CD4-positive, alpha-beta T cell (primary cell): ENCODE results near the gene TPBGL. TPM values are rescaled to one million over a fixed set of nuclear protein-coding genes. Genes with fewer than 3 reads are reported as not detected.

Experiments used
- ATAC-seq: fragments of 200-7000 bp; cut with Tn5 transposase; one replicate; pipeline ENCODE4 v1.10.0; 2022; ENCODE audit warnings: mild to moderate bottlenecking; ENCODE audit not compliant: poor library complexity
- CTCF ChIA-PET: fragments of 350-600 bp; sonication (Branson Sonifier 250); formaldehyde crosslinking; loops from one replicate; lab custom pipeline; 2021; ENCODE audit warnings: antibody characterized with exemption, inconsistent platforms; lab: Charles Lee
- POLR2A ChIA-PET: fragments of 350-600 bp; sonication (Branson Sonifier 250); formaldehyde crosslinking; loops from one replicate; lab custom pipeline; 2021; ENCODE audit warnings: antibody characterized with exemption, inconsistent platforms; lab: Charles Lee
- DNase-seq, 14 experiments: peaks; one replicate each; pipeline ENCODE4 v3.0.0-alpha.2; 2013 to 2020; ENCODE audit warnings: mixed read lengths in 2 of 14
- H3K27ac ChIP-seq, 2 donors: one replicate each; pipeline versions ENCODE4 v1.5.1 to v1.7.0; 2013; ENCODE audit warnings: low read length in 2 of 2, low read depth in 1 of 2, mild to moderate bottlenecking in 1 of 2
- H3K27me3 ChIP-seq, 2 experiments: 1 replicate in 1 of 2; 2 replicates in 1 of 2; pipeline versions ENCODE4 v1.6.1 to v1.7.0; 2013; ENCODE audit warnings: low read length in 2 of 2, control low read depth in 1 of 2, mild to moderate bottlenecking in 1 of 2, moderate library complexity in 1 of 2; ENCODE audit not compliant: insufficient read depth in 2 of 2, control insufficient read depth in 1 of 2
- H3K36me3 ChIP-seq: one replicate; pipeline ENCODE4 v1.6.1; 2013; ENCODE audit warnings: low read length, control low read depth; ENCODE audit not compliant: insufficient read depth
- H3K4me1 ChIP-seq: one replicate; pipeline ENCODE4 v1.6.1; 2013; ENCODE audit warnings: low read length, control low read depth; ENCODE audit not compliant: insufficient read depth
- H3K4me3 ChIP-seq: one replicate; pipeline ENCODE4 v1.5.1; 2013; ENCODE audit warnings: mild to moderate bottlenecking, low read length, moderate library complexity
- H3K9me3 ChIP-seq, 2 experiments: 1 replicate in 1 of 2; 2 replicates in 1 of 2; pipeline versions ENCODE4 v1.6.1 to v1.7.0; 2013; ENCODE audit warnings: low read length in 2 of 2, mild to moderate bottlenecking in 2 of 2, control low read depth in 1 of 2, moderate library complexity in 1 of 2; ENCODE audit not compliant: control insufficient read depth in 1 of 2, insufficient read depth in 1 of 2
- H3K27ac Mint-ChIP-seq: one replicate; pipeline ENCODE4 v1.8.0; 2020; ENCODE audit warnings: mixed read lengths
- H3K27me3 Mint-ChIP-seq: one replicate; pipeline ENCODE4 v1.8.0; 2021; ENCODE audit warnings: mixed read lengths
- H3K36me3 Mint-ChIP-seq: one replicate; pipeline ENCODE4 v1.8.0; 2021; ENCODE audit warnings: low read depth, mixed read lengths
- H3K4me1 Mint-ChIP-seq: one replicate; pipeline ENCODE4 v1.8.0; 2021; ENCODE audit warnings: low read depth, mixed read lengths
- H3K4me3 Mint-ChIP-seq: one replicate; pipeline ENCODE4 v1.8.0; 2020; ENCODE audit warnings: mild to moderate bottlenecking, mixed read lengths
- H3K9me3 Mint-ChIP-seq: one replicate; pipeline ENCODE4 v1.8.0; 2020; ENCODE audit warnings: mixed read lengths
- CTCF ChIP-seq: fragments of 200-600 bp; IDR thresholded peaks from one replicate; pipeline ENCODE4 v1.8.0; 2022; ENCODE audit warnings: antibody characterized with exemption, mild to moderate bottlenecking
- intact Hi-C, 2 experiments: fragments of 100-400 bp; cut with DNase I in 1 of 2; cut with micrococcal nuclease in 1 of 2; formaldehyde crosslinking; loops; one replicate each; pipeline versions ENCODE4 v1.15.1 to v1.9.0; 2023 to 2025; cut with DNase I, micrococcal nuclease
- total RNA-seq, 174 experiments: library from RNA in 2 of 174; stranded (reverse) in 2 of 174; gene quantifications; one replicate each; pipeline ENCODE4 v1.2.3 and lab custom pipeline; 2021 to 2026

Gene TPBGL
- total RNA-seq, 2 experiments from 2014 or later = 0.78 to 0.80 TPM

GRCh38 chr11:75193711-75194110 lies 46.9 kb upstream of the TPBGL start:
- Mint-ChIP-seq H3K27me3 (no peaks in the 10 kb centered on the region), H3K27ac (no peak overlapping the region), H3K36me3 (no peaks in the 10 kb centered on the region), H3K4me1 (no peaks in the 10 kb centered on the region), H3K4me3 (no peak overlapping the region), H3K9me3 (no peaks in the 10 kb centered on the region)
- ATAC-seq (no peak), DNase-seq (no peak)
- Histone ChIP-seq H3K27me3 (peaks cover 0 to 2% of the 10 kb centered on the region in 2 experiments), H3K4me3 (no peak overlapping the region), H3K27ac (no peak overlapping the region), H3K4me1 (no peaks in the 10 kb centered on the region), H3K36me3 (no peaks in the 10 kb centered on the region), H3K9me3 (no peaks in the 10 kb centered on the region)
- ChIA-PET CTCF (interaction anchor here (1.9 kb wide), 1 partner anchor 11 kb away, joined by 5 read pairs; no protein-coding TSS in a partner anchor), POLR2A (no interaction called here)
- intact Hi-C loops = no loop called here
- no peak for TF ChIP-seq CTCF

- no peak overlapping the region for H3K4me3 ChIP-seq
- no peaks in the 10 kb centered on the region for H3K9me3 ChIP-seq
- DNase-seq = no peak
- intact Hi-C loops = no loop called here
- ATAC-seq = no peak
- ChIA-PET POLR2A (no interaction called here), CTCF (interaction anchor here (1.9 kb wide), 1 partner anchor 11 kb away, joined by 5 read pairs; no protein-coding TSS in a partner anchor)
- TF ChIP-seq CTCF = no peak
- no peaks in the 10 kb centered on the region for H3K4me1 Mint-ChIP-seq
- H3K9me3 Mint-ChIP-seq = no peaks in the 10 kb centered on the region
- H3K36me3 ChIP-seq = no peaks in the 10 kb centered on the region
- no peak overlapping the region for H3K27ac Mint-ChIP-seq
- no peak overlapping the region for H3K27ac ChIP-seq
- no peak overlapping the region for H3K4me3 Mint-ChIP-seq
- H3K4me1 ChIP-seq = no peaks in the 10 kb centered on the region
- H3K27me3 ChIP-seq = peaks cover 0 to 2% of the 10 kb centered on the region in 2 experiments
- H3K27me3 Mint-ChIP-seq = no peaks in the 10 kb centered on the region
- H3K36me3 Mint-ChIP-seq = no peaks in the 10 kb centered on the region
Observed at GRCh38 chr11:75194147-75194546, 46.4 kb upstream of the TPBGL start.

GRCh38 chr11:75195167-75195962 lies 45.2 kb upstream of the TPBGL start:
- ChIA-PET POLR2A (no interaction called here), CTCF (interaction anchor here (1.9 kb wide), 1 partner anchor 10 kb away, joined by 5 read pairs; no protein-coding TSS in a partner anchor)
- H3K27ac ChIP-seq = no peak overlapping the region
- no peaks in the 10 kb centered on the region for H3K4me1 Mint-ChIP-seq
- H3K4me3 ChIP-seq = no peak overlapping the region
- intact Hi-C loops = no loop called here
- no peaks in the 10 kb centered on the region for H3K9me3 ChIP-seq
- H3K36me3 ChIP-seq = no peaks in the 10 kb centered on the region
- no peaks in the 10 kb centered on the region for H3K9me3 Mint-ChIP-seq
- peaks cover 0 to 2% of the 10 kb centered on the region in 2 experiments for H3K27me3 ChIP-seq
- H3K4me3 Mint-ChIP-seq = no peak overlapping the region
- DNase-seq (no peak), ATAC-seq (no peak)
- H3K27me3 Mint-ChIP-seq = no peaks in the 10 kb centered on the region
- no peaks in the 10 kb centered on the region for H3K36me3 Mint-ChIP-seq
- no peak overlapping the region for H3K27ac Mint-ChIP-seq
- H3K4me1 ChIP-seq = no peaks in the 10 kb centered on the region
- no peak for TF ChIP-seq CTCF
